Measurements from ENCODE around the gene KCTD12.

GRCh38 chr13:76879883-76880270 lies 6.3 kb downstream of the KCTD12 start:
- TF ChIP-seq CTCF (IDR thresholded peaks at IDR 0.05; ENCODE audit: low read depth, low read length) = no peak
- TF ChIP-seq EZH2phosphoT487 (IDR thresholded peaks at IDR 0.05; ENCODE audit: low read depth) = no peak
